Hematopoietic multipotent progenitor cell treated with erythropoietin and hydrocortisone succinate and interleukin-3 and kit ligand, for 4 days (in vitro differentiated cells): Measurements from ENCODE around the gene CCL7.

ENCODE experiments used
- DNase-seq: peaks from one replicate; pipeline ENCODE4 v3.0.0-alpha.2; 2015

Gene CCL7

DNA sequence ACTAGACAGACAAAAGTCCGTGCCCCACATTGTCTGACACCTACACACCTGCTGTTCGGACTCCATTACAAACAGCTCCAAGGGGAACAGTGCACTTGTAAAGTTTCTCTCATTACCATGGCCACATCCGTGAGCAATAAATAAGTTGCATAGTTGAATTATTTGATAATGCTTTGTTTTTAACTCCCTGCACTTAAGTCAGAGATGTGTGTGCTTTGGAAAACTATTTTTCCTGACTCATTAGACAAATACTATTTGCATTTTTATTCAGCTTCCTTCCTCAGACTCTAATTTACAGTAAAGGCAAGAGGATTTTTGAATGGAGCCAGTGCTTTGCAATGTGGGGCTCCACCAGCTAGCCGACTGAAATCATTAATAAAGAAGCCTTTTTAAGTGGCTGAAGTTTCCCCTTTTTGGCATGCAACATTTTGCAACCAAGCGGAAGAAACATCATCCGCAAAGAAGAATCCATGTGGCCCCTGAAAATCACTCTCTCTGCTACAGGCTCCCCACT, 21.5 kb upstream of the CCL7 start:
- DNase-seq: peak; percentile 57

DNA sequence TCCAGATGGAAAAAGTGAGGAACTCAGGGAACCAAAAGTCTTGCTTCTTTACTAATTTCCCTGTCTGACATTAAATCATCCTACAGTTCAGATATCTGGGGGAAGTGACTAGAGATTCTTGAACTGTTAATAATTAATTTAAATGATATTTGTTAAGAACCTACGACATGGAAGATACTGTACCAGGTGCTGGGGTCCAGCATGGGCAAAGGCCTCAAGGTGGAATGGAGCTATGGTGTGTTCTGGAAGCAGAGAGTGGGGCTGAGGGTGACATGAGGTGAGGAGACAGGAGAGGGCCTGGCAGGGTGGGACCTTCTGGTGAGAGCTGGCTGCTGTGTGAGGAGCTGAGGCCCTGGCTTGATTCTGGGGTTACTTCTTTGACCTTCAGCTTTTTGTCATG, 21.0 kb upstream of the CCL7 start:
- no peak for DNase-seq

DNA sequence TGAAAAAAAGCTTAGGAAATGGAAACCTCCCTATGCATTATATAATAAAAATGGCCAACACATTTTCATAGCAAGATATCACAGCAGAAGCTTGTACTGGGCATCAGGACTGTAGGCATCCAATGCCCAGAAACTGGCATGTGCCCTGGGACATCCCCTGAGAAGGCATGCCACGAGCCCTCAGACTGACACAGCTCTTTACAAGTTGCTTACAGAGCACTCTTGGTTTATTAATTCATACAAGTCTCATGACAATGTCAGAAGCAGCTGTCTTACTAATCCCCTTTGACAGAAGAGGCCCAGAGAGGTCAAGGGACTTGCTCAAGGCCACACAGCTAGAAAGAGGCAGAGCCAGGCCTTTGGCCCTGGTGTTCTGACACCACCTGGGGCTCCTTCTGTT, 20.5 kb upstream of the CCL7 start:
- no peak for DNase-seq

DNA sequence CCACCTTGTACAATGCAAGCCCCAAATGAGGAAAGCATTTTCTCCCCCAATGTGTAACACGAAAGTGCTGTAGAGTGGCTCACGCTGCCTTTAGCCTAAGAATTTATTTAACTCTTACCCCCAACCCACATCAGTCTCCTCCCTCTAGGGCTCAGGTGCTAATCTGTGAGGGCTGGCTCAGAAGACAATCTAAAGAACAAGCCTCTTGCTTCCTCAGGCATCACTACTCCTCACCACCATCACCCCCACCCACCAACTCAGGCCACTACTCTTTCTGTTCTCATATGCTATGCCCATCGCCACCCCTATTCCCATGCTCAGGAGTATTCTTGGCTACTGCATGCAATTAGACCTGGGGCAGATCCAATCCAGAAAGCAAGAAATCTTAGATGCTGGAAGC, 18.8 kb upstream of the CCL7 start:
- no peak for DNase-seq

DNA sequence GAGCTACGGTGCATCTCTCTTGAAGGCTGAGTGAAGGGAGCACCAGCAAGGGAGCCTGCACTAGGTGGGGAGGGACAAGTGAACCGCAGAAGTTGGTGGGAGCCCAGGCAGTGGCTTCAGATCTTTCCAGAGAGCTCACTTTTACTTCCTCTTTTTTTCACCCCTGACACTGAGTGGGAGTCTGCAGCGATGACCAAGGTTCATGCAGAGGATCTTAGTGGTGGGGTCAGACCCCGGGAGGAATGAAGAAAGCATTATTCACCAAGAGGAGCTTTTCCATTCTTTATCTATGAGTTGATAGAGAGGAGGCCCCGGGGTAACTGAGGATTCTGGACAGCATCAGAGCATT, 18.0 kb upstream of the CCL7 start:
- peak; percentile 89 for DNase-seq

DNA sequence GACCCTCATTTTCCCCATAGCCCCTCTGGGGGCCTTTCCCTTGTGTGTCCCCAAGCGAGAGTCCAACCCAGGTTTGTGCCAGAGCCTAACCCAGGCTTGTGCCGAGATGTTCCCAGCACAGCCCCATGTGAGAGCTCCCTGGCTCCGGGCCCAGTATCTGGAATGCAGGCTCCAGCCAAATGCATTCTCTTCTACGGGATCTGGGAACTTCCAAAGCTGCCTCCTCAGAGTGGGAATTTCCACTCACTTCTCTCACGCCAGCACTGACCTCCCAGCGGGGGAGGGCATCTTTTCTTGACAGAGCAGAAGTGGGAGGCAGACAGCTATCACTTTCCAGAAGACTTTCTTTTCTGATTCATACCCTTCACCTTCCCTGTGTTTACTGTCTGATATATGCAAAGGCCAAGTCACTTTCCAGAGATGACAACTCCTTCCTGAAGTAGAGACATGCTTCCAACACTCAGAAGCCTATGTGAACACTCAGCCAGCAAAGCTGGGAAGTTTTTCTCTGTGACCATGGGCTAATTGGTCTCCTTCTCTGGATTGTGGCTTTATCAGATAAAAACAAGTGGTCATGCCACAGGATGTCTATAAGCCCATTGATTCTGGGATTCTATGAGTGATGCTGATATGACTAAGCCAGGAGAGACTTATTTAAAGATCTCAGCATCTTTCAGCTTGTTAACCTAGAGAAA, 17.4 kb upstream of the CCL7 start:
- no peak for DNase-seq

DNA sequence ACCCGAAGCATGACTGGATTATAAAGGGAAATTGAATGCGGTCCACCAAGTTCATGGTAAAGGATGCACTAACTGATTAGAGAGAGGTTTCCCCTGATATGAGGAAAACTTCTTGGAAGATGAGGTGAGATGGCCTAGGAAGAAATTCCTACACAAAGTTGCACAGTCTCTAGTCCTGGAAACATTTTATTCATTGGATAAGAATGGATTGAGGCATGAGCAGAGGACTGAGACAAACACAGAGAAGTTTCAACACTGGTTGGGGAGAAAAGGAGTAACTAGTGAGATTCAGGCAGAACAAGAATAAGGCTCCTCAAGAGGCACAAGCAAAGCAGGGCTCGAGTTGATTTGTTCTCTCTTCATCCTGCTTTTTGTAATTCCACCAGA, 16.9 kb upstream of the CCL7 start:
- no peak for DNase-seq

DNA sequence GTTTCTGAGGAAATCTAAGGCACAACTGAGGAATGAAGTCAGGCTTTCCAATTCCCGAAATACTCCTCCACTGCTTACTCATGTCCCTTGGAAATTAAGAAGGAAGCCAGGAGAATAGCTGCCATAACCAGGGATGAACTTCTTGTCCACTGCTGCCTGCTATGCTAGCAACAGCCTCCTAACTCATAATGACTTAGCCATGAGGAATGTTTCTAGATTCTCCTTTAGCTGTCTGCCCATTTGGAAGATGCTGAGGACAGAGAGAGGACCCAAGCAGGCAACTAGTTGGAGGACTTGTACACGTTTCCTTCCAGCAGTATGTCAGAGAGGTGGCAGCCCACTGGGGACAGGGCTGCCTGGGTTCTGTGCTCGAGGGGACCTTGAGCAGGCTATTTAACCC, 15.9 kb upstream of the CCL7 start:
- DNase-seq: no peak

DNA sequence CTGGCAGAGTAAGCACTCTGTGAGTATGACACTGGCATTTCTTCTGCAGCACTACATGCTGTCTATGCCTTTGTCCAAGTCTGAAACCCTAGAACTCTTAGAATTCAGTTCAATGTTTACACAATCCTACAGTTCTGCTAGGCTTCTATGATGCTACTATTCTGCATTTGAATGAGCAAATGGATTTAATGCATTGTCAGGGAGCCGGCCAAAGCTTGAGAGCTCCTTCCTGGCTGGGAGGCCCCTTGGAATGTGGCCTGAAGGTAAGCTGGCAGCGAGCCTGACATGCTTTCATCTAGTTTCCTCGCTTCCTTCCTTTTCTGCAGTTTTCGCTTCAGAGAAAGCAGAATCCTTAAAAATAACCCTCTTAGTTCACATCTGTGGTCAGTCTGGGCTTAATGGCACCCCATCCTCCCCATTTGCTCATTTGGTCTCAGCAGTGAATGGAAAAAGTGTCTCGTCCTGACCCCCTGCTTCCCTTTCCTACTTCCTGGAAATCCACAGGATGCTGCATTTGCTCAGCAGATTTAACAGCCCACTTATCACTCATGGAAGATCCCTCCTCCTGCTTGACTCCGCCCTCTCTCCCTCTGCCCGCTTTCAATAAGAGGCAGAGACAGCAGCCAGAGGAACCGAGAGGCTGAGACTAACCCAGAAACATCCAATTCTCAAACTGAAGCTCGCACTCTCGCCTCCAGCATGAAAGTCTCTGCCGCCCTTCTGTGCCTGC, 15.2 kb upstream of the CCL7 start, which contains the start of gene CCL2:
Gene CCL2 (plus strand): TSS at position 635 of the 730 bp plus-strand sequence. CDS start 65 bp downstream, at position 700.
- DNase-seq: peak; percentile 54

DNA sequence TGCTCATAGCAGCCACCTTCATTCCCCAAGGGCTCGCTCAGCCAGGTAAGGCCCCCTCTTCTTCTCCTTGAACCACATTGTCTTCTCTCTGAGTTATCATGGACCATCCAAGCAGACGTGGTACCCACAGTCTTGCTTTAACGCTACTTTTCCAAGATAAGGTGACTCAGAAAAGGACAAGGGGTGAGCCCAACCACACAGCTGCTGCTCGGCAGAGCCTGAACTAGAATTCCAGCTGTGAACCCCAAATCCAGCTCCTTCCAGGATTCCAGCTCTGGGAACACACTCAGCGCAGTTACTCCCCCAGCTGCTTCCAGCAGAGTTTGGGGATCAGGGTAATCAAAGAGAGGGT, 14.7 kb upstream of the CCL7 start:
- DNase-seq: no peak

DNA sequence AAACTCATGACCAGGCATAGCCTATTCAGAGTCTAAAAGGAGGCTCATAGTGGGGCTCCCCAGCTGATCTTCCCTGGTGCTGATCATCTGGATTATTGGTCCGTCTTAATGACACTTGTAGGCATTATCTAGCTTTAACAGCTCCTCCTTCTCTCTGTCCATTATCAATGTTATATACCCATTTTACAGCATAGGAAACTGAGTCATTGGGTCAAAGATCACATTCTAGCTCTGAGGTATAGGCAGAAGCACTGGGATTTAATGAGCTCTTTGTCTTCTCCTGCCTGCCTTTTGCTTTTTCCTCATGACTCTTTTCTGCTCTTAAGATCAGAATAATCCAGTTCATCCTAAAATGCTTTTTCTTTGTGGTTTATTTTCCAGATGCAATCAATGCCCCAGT, 14.2 kb upstream of the CCL7 start:
- DNase-seq: no peak

DNA sequence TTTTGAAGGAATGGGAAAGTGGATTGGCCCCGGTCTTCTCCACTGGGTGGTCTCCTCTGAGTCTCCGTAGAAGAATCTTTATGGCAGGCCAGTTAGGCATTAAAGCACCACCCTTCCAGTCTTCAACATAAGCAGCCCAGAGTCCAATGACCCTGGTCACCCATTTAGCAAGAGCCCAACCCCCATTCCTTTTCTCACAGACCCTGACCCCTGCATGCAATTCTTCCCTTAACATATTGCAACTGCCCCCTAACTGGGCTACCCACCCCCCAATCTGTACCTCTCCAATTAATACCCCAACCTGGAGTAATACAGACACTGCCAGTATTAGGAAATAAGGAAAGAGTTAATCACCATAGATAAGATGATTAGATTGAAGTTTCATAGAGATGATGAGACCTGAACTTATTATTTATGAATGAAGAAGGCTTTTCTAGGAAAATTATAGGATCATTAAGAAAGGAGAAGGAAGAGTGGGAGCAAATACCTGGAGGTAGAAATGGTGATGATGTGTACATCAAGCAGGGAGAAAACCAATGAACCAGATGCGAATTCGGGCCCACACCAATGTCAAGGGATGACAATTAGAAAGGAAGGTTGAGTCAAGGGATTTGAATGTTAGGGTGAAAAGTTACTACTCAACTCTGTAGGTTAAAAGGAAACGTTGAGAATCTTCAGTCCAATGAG, 12.6 kb upstream of the CCL7 start:
- DNase-seq: no peak

DNA sequence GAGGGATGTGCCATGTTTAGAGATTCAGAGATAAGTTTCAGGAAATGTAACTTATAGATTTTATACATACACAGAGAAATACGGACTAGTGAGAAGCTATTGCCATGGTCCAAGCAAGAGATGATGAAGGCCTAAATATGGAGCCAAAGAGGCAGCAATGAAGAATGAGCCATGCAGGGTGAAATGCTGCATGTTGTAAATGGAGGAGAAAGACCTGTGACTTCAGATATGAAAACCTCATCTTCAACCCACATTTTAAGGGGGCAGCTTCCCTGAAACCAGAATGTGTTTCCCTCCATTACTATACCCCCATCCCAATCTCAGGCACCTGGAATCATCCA, 12.1 kb upstream of the CCL7 start:
- DNase-seq: no peak

DNA sequence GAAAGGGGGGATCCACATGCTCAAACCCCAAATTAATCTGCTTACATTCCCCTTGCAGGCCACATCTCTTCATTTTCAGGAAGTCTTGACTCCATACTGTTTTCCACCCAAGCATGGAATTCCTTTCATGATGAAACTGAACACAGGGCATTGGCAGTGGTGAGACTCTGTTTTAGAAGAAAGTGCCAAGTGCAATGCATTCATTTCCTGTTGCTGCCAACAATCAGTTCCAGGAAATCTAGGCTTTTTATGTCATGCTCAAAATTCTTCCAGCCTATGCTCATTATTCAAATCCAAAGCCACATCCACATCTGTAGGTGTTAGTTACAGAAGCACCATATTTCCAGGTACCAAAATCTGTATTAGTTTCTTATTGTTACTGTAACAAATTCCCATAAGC, 10.9 kb upstream of the CCL7 start:
- DNase-seq: no peak

DNA sequence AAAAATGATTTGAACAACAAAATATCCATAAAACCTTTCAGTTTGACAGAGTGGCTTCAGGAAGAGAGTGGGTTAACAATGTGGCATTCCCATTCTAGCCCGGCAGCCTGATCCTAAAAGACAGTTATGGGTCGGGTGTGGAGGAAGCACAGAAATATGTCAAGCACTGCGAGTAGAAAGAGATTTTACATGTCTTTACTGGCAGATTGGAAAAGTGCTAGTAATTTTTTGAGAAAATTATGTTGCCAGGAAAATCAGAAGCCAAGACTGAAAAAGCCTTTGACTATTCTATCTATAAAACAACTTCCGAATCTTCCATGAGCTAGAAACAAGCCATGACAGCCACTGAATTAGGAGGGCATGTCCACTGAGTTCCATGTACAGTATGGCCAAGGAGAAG, 9.2 kb upstream of the CCL7 start:
- no peak for DNase-seq

DNA sequence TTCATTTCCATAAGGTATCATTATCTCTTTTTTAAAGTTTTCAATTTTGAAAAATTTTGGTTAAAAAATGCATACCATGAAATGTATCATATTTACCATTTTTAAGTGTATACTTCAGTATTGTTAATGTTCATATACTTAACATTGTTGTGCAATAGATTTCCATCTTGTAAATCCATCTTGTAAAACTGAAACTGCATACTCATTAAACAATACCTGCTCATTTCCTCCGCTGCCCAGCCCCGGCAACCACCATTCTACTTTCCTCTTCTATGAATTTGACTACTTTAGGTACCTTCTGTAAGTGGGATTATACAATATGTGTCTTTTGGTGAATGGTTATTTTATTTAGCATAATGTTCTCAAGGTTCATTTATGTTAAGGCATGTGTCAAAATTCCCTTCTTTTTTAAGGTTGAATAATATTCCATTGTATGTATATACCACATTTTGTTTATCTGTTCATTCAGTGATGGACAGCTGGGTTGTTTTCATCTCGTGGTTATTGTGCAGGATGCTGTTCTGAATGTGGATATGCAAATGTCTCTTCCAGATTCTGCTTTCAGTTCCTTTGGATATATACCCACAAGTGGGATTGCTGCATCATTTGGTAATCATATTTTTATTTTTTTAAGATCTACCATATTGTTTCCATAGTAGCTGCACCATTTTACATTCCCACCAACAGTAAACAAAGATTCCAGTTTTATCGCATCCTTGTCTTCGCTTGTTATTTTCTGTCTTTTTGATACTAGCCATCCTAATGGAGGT, 8.3 kb upstream of the CCL7 start:
- no peak for DNase-seq

DNA sequence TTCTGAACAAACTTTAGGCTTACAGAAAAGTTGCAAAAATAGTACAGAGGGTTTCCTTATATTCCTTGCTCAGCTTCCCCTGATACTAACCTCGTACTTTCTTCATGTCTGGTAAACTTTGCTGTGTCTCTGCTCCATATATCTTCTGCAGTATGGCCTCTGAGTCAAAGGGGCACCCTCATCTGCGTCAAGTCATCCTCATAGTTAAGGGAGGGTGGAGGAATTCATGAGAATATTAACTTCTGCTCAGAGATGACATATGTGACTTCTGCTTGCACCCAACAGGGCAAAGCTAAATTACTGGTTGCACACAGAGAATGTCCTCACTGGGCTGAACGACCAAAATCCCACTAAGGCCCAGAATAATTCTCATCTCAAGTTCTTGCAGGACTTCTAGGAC, 4.3 kb upstream of the CCL7 start:
- DNase-seq: no peak

DNA sequence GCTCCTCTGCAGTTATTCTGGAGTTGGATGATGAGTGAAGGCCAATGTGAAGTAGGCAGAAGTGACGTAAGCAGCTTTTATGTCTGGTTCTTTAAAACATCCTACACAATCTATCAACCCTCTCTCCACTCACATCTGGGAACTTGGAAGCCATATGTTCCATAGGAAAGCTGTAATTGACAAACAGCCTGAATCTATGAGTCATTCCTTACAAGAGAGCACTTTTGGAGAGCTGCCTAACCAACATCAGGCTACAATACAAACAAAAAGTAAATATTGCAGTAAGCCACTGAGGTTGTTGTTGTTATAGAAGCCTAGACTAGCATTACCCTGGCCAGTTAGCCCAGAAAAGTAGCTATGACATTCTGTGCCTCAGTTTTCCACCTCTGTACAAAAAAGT, 5.9 kb downstream of the CCL7 start:
- no peak for DNase-seq

DNA sequence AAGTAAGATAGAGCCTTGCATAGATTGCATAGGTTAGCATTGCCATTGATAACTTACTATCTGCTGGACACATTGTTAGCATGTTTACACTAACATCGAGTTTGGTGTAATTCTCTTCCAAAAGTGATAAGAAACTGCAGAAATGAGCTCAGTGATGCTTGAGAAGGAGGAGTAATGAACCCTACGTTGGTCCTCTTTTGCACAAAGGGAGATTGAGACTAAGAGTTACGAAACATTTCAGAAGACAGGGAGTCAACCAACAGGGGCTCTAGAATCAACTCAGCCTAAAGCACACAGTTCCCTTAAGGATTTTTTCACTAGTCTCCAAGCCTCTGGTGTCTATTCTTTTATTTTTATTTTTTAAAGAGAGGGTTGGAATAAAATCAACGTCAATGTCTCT, 6.8 kb downstream of the CCL7 start:
- no peak for DNase-seq

DNA sequence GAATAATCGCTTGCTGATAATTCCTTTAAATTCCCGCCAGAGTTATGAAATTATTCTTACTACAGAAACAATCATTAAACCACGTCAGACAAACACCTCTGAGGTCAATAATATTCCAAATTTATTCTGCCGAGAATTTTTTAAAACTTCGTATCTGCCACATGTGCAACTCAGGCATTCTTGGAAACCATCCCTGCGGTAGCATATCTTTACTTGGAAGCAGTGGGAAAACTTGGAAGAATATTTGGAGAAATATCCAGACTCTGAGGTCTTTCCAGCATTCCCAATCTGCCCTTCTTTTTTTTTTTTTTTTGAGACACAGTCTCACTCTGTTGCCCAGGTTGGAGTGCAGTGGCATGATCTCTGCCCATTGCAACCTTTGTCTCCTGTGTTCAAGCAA, 13.6 kb downstream of the CCL7 start:
- DNase-seq: no peak

DNA sequence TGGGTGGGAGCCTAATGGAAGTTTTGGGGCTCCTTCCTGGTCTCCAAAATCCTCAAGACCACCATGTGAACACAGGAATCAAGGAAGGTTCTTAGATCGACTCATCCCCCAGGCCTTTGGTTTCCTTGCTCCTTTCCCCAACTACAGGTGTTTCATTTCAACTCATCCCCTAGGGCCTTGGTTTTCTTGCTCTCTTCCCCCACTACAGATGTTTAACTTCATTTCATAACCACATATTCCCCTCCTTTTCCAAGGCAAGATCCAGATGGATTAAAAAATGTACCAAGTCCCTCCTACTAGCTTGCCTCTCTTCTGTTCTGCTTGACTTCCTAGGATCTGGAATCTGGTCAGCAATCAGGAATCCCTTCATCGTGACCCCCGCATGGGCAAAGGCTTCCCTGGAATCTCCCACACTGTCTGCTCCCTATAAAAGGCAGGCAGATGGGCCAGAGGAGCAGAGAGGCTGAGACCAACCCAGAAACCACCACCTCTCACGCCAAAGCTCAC, 15.3 kb downstream of the CCL7 start, which contains the start of gene CCL11:
Gene CCL11 (plus strand): TSS at position 457 of the 507 bp plus-strand sequence. CDS start 67 bp downstream, outside the sequence.
- no peak for DNase-seq

DNA sequence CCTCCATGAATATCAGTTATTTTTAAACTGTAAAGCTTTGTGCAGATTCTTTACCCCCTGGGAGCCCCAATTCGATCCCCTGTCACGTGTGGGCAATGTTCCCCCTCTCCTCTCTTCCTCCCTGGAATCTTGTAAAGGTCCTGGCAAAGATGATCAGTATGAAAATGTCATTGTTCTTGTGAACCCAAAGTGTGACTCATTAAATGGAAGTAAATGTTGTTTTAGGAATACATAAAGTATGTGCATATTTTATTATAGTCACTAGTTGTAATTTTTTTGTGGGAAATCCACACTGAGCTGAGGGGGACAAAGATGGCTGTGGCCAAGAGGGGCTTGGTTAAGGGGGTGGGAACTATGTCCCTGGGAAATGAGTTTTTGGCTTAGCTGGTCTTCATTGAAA, 17.9 kb downstream of the CCL7 start:
- no peak for DNase-seq

DNA sequence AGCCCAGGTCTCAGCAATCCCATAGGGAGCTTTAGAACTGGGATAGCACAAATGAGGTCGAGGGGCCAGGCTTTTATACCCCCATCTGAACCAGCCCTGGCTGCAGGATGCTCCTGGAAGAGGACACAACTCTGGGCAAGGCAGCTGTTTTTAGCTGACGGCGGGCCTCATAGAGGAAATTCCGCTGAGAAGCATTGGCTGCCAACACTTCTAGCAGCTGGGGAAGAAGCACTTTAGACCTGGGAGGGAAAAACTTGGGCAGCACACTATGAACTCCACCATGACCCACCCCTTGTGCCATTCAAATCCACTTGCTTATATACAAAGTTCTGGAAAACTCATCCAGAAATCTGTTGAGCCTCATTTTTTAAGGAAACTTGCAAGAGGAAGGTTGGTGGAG, 20.6 kb downstream of the CCL7 start:
- no peak for DNase-seq
